DOHH2 (cell line): Measurements from ENCODE around the gene GLMP.

Experiments used
- EZH2phosphoT487 ChIP-seq: fragments of 200-600 bp; sonication (generic); IDR thresholded peaks from 2 replicates; pipeline ENCODE4 v1.6.1; 2017; ENCODE audit warnings: borderline replicate concordance, mild to moderate bottlenecking, antibody characterized with exemption, low read length, moderate library complexity, mixed read lengths
- TF ChIP-seq, protein P1 (sequence below): fragments of 200-600 bp; sonication (generic); IDR thresholded peaks from one replicate; pipeline ENCODE4 v1.5.1; 2014; ENCODE audit warnings: antibody characterized with exemption, mild to moderate bottlenecking, low read depth, low read length; ENCODE audit not compliant: poor library complexity, severe bottlenecking

DNA sequence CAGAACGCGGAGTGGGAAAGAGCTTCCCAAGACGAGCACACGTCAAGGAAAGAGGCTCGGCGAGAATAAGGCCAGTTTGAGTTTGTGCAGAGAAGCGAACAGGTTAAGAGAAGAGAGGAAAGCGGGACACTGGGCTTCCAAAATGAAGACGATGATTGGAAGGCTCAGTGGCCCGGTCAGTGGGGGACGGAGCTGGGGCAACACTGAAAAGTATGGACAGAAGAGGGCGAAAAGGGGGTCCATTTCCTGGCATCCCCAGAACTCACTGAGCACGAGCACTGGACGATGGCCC is 42.4 kb upstream of the GLMP start:
- TF ChIP-seq, protein P1, sequence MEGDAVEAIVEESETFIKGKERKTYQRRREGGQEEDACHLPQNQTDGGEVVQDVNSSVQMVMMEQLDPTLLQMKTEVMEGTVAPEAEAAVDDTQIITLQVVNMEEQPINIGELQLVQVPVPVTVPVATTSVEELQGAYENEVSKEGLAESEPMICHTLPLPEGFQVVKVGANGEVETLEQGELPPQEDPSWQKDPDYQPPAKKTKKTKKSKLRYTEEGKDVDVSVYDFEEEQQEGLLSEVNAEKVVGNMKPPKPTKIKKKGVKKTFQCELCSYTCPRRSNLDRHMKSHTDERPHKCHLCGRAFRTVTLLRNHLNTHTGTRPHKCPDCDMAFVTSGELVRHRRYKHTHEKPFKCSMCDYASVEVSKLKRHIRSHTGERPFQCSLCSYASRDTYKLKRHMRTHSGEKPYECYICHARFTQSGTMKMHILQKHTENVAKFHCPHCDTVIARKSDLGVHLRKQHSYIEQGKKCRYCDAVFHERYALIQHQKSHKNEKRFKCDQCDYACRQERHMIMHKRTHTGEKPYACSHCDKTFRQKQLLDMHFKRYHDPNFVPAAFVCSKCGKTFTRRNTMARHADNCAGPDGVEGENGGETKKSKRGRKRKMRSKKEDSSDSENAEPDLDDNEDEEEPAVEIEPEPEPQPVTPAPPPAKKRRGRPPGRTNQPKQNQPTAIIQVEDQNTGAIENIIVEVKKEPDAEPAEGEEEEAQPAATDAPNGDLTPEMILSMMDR = no peak
- no peak for TF ChIP-seq EZH2phosphoT487
